HepG2 (cell line): Measurements from ENCODE around the gene MCM3AP. TPM values are rescaled to one million over a fixed set of nuclear protein-coding genes. Genes with fewer than 3 reads are reported as not detected.

ENCODE experiments used
- AKAP8 ChIP-seq: sonication (generic); formaldehyde crosslinking; IDR thresholded peaks from 2 replicates; pipeline ENCODE4 v1.5.1; 2020; ENCODE audit warnings: mild to moderate bottlenecking, missing genetic modification reagents
- AKNA ChIP-seq: sonication (generic); formaldehyde crosslinking; IDR thresholded peaks from 2 replicates; pipeline ENCODE4 v1.4.0; 2020; ENCODE audit warnings: missing genetic modification reagents, borderline replicate concordance
- ATF2 ChIP-seq: sonication (generic); formaldehyde crosslinking; IDR thresholded peaks from 2 replicates; pipeline ENCODE4 v1.4.0; 2020; ENCODE audit warnings: missing genetic modification reagents
- BRF2 ChIP-seq: sonication (generic); formaldehyde crosslinking; IDR thresholded peaks from 2 replicates; pipeline ENCODE4 v1.8.1; 2022; ENCODE audit warnings: mild to moderate bottlenecking, missing genetic modification reagents
- KDM5B ChIP-seq: sonication (generic); formaldehyde crosslinking; IDR thresholded peaks from 2 replicates; pipeline ENCODE4 v1.4.0; 2020; ENCODE audit warnings: missing genetic modification reagents, mild to moderate bottlenecking, borderline replicate concordance
- KLF15 ChIP-seq: sonication (generic); formaldehyde crosslinking; IDR thresholded peaks from 2 replicates; pipeline ENCODE4 v1.8.1; 2023; ENCODE audit warnings: borderline replicate concordance, mild to moderate bottlenecking, inconsistent platforms, missing genetic modification reagents, mixed read lengths
- NCOR1 ChIP-seq: fragments of 200-600 bp; sonication (generic); IDR thresholded peaks from 2 replicates; pipeline ENCODE4 v1.7.0; 2017; ENCODE audit warnings: antibody characterized with exemption, low read length, borderline replicate concordance
- NFIB ChIP-seq: sonication (generic); formaldehyde crosslinking; IDR thresholded peaks from 2 replicates; pipeline ENCODE4 v1.9.0; 2021; ENCODE audit warnings: missing genetic modification reagents, mild to moderate bottlenecking, borderline replicate concordance
- RFX3 ChIP-seq: IDR thresholded peaks from 2 replicates; pipeline ENCODE4 v1.6.1; 2016; ENCODE audit warnings: missing biosample characterization, missing genetic modification reagents
- SMC3 ChIP-seq: IDR thresholded peaks from 2 replicates; pipeline ENCODE4 v1.6.1; 2011; ENCODE audit warnings: low read length, improper control_type of control experiment
- SPEN ChIP-seq: sonication (generic); formaldehyde crosslinking; IDR thresholded peaks from 2 replicates; pipeline ENCODE4 v1.5.1; 2020; ENCODE audit warnings: low read depth, mild to moderate bottlenecking, missing genetic modification reagents
- XRCC5 ChIP-seq: fragments of 200-400 bp; formaldehyde crosslinking; optimal IDR thresholded peaks from 2 replicates; pipeline ENCODE3; 2017; ENCODE audit warnings: mild to moderate bottlenecking, low read length
- YEATS4 ChIP-seq: sonication (generic); formaldehyde crosslinking; IDR thresholded peaks from 2 replicates; pipeline ENCODE4 v1.4.0; 2020; ENCODE audit warnings: missing genetic modification reagents, borderline replicate concordance
- ZBTB7B ChIP-seq: sonication (generic); formaldehyde crosslinking; IDR thresholded peaks from 2 replicates; pipeline ENCODE4 v1.4.0; 2020; ENCODE audit warnings: missing genetic modification reagents
- ZNF557 ChIP-seq: sonication (generic); formaldehyde crosslinking; IDR thresholded peaks from 2 replicates; pipeline ENCODE4 v1.4.0; 2020; ENCODE audit warnings: missing genetic modification reagents
- ZNF619 ChIP-seq: sonication (generic); formaldehyde crosslinking; IDR thresholded peaks from 2 replicates; pipeline ENCODE4 v1.4.0; 2020; ENCODE audit warnings: mild to moderate bottlenecking, missing genetic modification reagents
- ZNF644 ChIP-seq: IDR thresholded peaks from 2 replicates; pipeline ENCODE4 v1.6.1; 2016; ENCODE audit warnings: low read depth
- ZUFSP ChIP-seq: sonication (generic); formaldehyde crosslinking; IDR thresholded peaks from 2 replicates; pipeline ENCODE4 v1.9.0; 2021; ENCODE audit warnings: missing genetic modification reagents, mild to moderate bottlenecking, borderline replicate concordance
- polyA plus RNA-seq, 8 experiments: library from polyadenylated mRNA; depleted of rRNA in 3 of 8; stranded (reverse) in 7 of 8; unstranded in 1 of 8; fragments of >200 nt; fragmentation: Illumina TruSeq in 4 of 8; extraction: Trizol in 4 of 8; gene quantifications; 2 replicates each; pipeline versions ENCODE4 v1.2.1 to v1.2.3, GENCODE V29; 2011 to 2016; ENCODE audit warnings: low read depth in 4 of 8, missing spikeins in 1 of 8, mixed read lengths in 1 of 8; ENCODE audit not compliant: insufficient read depth in 1 of 8
- total RNA-seq, 5 experiments: library from RNA; depleted of rRNA; stranded (reverse); fragments of >200 nt; fragmentation: Illumina TruSeq; extraction: Trizol; gene quantifications; 2 replicates each; pipeline ENCODE4 v1.2.3, GENCODE V29; 2016; ENCODE audit warnings: low read depth in 1 of 5
- TF ChIP-seq, protein P1 (sequence below): sonication (generic); formaldehyde crosslinking; IDR thresholded peaks from 2 replicates; pipeline ENCODE4 v1.8.0; 2022; ENCODE audit warnings: mild to moderate bottlenecking, missing genetic modification reagents, borderline replicate concordance

Gene MCM3AP
- total and polyA plus RNA-seq, 2 of the 13 experiments (the other 11 are each of a cell fraction or from before 2014, with no cell fraction given), result 27.0 to 54.7 TPM

GRCh38 chr21:46323710-46324389 lies 38.4 kb upstream of the MCM3AP start, which contains the start of the genes C21orf58 and PCNT (continued):
- TF ChIP-seq KLF15 (CRISPR knock-in tag) (no peak), ZNF557 (CRISPR knock-in tag) (no peak), XRCC5 (no peak), ZBTB7B (CRISPR knock-in tag) (no peak), AKNA (CRISPR knock-in tag) (no peak), ZNF619 (CRISPR knock-in tag) (no peak; the same call in 1 of the 2 replicates), SPEN (peak; percentile 77), BRF2 (CRISPR knock-in tag) (peak; percentile 61; the same call in 1 of the 2 replicates), SMC3 (no peak), YEATS4 (CRISPR knock-in tag) (peak; percentile 95; the same call in 1 of the 2 replicates), NCOR1 (no peak), ZNF644 (CRISPR knock-in tag) (no peak), KDM5B (CRISPR knock-in tag) (peak; percentile 66), ZUFSP (CRISPR knock-in tag) (no peak), AKAP8 (CRISPR knock-in tag) (no peak), ATF2 (CRISPR knock-in tag) (0 out of 2 replicates have a peak, but pooled peaks have one; percentile 12), RFX3 (no peak), NFIB (CRISPR knock-in tag) (no peak)
- TF ChIP-seq, protein P1, sequence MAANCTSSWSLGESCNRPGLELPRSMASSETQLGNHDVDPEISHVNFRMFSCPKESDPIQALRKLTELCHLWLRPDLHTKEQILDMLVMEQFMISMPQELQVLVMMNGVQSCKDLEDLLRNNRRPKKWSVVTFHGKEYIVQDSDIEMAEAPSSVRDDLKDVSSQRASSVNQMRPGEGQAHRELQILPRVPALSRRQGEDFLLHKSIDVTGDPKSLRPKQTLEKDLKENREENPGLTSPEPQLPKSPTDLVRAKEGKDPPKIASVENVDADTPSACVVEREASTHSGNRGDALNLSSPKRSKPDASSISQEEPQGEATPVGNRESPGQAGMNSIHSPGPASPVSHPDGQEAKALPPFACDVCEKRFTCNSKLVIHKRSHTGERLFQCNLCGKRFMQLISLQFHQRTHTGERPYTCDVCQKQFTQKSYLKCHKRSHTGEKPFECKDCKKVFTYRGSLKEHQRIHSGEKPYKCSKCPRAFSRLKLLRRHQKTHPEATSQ (CRISPR knock-in tag), result peak; percentile 43; the same call in 1 of the 2 replicates
